GM12865 (cell line): ENCODE measurements around the gene STMP1.

Experiments used
- DNase-seq: peaks from one replicate; pipeline ENCODE4 v3.0.0; 2010; ENCODE audit warnings: low read depth
- H3K4me3 ChIP-seq: 2 replicates; pipeline ENCODE4 v1.5.1; 2011; ENCODE audit warnings: mild to moderate bottlenecking, low read depth, low read length, control low read depth
- CTCF ChIP-seq: IDR thresholded peaks from 2 replicates; pipeline ENCODE4 v1.5.1; 2011; ENCODE audit warnings: low read length, control low read depth, low read depth, inconsistent platforms; ENCODE audit not compliant: insufficient read depth; ENCODE audit errors: missing control alignments

Gene STMP1

DNA sequence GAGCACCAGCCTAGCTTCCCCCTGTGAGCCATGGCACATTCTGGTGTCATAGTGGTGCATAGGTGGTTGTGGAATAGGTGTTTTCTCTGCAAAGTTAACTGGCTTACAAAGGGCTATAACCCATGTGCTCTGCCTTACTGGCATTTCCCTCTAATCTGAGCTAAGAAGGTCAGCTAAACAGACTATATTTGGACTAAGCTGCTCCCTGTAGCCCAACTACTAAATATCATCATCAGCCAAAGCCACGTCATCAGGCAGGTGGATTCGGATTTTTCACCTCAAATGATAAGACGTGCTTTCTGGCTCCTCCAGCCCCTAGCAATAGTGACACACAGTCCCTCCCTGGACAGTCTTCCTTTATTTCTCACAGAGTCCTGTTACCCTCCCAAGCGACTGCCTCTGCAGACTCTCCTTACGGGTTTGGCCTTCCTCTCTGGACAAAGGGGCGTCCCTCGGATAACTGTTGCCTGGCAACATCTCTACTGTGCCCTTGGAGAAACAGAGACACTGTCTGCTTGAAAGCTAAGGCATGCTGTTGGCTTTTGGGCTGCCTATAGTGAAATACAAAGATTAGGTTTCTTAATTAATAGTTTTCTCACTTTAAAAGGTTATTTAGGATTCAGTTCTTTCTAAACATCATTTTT lies 56.6 kb downstream of the STMP1 start:
- TF ChIP-seq CTCF = no peak
- no peak overlapping the region for H3K4me3 ChIP-seq
- DNase-seq = no peak

GRCh38 chr7:135719688-135720087 lies 57.4 kb downstream of the STMP1 start:
- DNase-seq = no peak
- no peak overlapping the region for H3K4me3 ChIP-seq
- no peak for TF ChIP-seq CTCF

GRCh38 chr7:135721198-135721820 lies 59.0 kb downstream of the STMP1 start:
- DNase-seq = no peak
- TF ChIP-seq CTCF = no peak

GRCh38 chr7:135723411-135723810 lies 61.1 kb downstream of the STMP1 start:
- no peak for DNase-seq
- no peak overlapping the region for H3K4me3 ChIP-seq
- TF ChIP-seq CTCF = no peak

More at GRCh38 chr7:135721198-135721820, 59.0 kb downstream of the STMP1 start:
- no peak overlapping the region for H3K4me3 ChIP-seq
